Esophagus squamous epithelium (tissue), 4 donors: Measurements from ENCODE around the gene CHAMP1.

Experiments
- POLR2A ChIP-seq, 4 donors: fragments of 450-650 bp; IDR thresholded peaks; one replicate each; pipeline ENCODE4 v1.6.1; 2017; ENCODE audit warnings: antibody characterized with exemption in 4 of 4, mild to moderate bottlenecking in 4 of 4, moderate library complexity in 3 of 4
- TF ChIP-seq, protein P1 (sequence below), 6 experiments: fragments of 450-650 bp in 4 of 6; fragments of 200-600 bp in 2 of 6; sonication (generic) in 2 of 6; IDR thresholded peaks; one replicate each; pipeline ENCODE4 v1.5.1; 2016 to 2019; ENCODE audit warnings: antibody characterized with exemption in 6 of 6, mild to moderate bottlenecking in 4 of 6, moderate library complexity in 4 of 6

DNA sequence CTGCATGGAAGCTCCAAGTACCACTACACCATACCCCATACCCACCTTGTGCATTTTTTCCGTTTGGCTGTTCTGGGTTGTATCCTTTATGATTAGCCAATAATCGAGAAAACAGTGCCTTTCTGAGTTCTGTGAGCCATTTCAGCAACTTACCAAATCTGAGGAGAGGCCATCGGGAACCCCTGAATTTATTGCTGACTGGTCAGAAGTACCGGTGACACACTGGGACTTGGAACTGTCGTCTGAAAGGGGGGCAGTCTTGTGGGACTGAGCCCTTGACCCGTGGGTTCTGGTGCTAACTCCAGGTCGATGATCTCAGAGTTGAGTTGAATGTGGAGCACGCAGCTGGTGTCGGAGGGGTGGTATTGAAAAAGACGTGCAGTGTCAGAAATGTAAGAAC, 17.9 kb upstream of the CHAMP1 start:
- TF ChIP-seq, protein P1, sequence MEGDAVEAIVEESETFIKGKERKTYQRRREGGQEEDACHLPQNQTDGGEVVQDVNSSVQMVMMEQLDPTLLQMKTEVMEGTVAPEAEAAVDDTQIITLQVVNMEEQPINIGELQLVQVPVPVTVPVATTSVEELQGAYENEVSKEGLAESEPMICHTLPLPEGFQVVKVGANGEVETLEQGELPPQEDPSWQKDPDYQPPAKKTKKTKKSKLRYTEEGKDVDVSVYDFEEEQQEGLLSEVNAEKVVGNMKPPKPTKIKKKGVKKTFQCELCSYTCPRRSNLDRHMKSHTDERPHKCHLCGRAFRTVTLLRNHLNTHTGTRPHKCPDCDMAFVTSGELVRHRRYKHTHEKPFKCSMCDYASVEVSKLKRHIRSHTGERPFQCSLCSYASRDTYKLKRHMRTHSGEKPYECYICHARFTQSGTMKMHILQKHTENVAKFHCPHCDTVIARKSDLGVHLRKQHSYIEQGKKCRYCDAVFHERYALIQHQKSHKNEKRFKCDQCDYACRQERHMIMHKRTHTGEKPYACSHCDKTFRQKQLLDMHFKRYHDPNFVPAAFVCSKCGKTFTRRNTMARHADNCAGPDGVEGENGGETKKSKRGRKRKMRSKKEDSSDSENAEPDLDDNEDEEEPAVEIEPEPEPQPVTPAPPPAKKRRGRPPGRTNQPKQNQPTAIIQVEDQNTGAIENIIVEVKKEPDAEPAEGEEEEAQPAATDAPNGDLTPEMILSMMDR (IDR thresholded peaks at IDR 0.05) = no peak
- TF ChIP-seq POLR2A (IDR thresholded peaks at IDR 0.05) = no peak
